Mesenchymal stem cell (in vitro differentiated cells and primary cell): ENCODE data around the gene TMEM190.
A peak's percentile ranks its signal among the peaks of the same experiment; 100 is the strongest.
"Not testable (repeated sequence)": the region's sequence is repeated elsewhere in the genome, so short reads cannot be mapped to it uniquely, and the experiment has no call there.

Experiments used
- DNase-seq: peaks from one replicate; pipeline ENCODE4 v3.0.0-alpha.2; 2013
- H2AFZ ChIP-seq: one replicate; pipeline ENCODE4 v1.6.1; 2013; ENCODE audit warnings: low read depth, mild to moderate bottlenecking, control low read depth, inconsistent platforms, low read length, moderate library complexity
- H2AK5ac ChIP-seq: 2 replicates; pipeline ENCODE4 v1.6.1; 2013; ENCODE audit warnings: low read length, moderate library complexity, mild to moderate bottlenecking, inconsistent platforms; ENCODE audit not compliant: severe bottlenecking
- H2BK120ac ChIP-seq: one replicate; pipeline ENCODE4 v1.6.1; 2013; ENCODE audit warnings: low read depth, mild to moderate bottlenecking, inconsistent platforms, low read length, moderate library complexity
- H2BK12ac ChIP-seq, 2 experiments: one replicate each; pipeline ENCODE4 v1.6.1; 2013; ENCODE audit warnings: inconsistent platforms in 2 of 2, low read length in 2 of 2, mild to moderate bottlenecking in 2 of 2, moderate library complexity in 2 of 2, control low read depth in 1 of 2
- H2BK15ac ChIP-seq: one replicate; pipeline ENCODE4 v1.6.1; 2013; ENCODE audit warnings: mild to moderate bottlenecking, low read depth, inconsistent platforms; ENCODE audit not compliant: poor library complexity, severe bottlenecking
- H2BK5ac ChIP-seq: 2 replicates; pipeline ENCODE4 v1.6.1; 2013; ENCODE audit warnings: low read depth, mild to moderate bottlenecking, low read length, control low read depth, inconsistent platforms; ENCODE audit not compliant: poor library complexity, severe bottlenecking
- H3K14ac ChIP-seq, 2 experiments: one replicate each; pipeline ENCODE4 v1.6.1; 2013; ENCODE audit warnings: inconsistent platforms in 2 of 2, low read length in 2 of 2, control low read depth in 1 of 2, mild to moderate bottlenecking in 1 of 2, moderate library complexity in 1 of 2
- H3K18ac ChIP-seq, 2 experiments: one replicate each; pipeline ENCODE4 v1.6.1; 2013; ENCODE audit warnings: inconsistent platforms in 2 of 2, low read length in 2 of 2, control low read depth in 1 of 2, low read depth in 1 of 2, mild to moderate bottlenecking in 1 of 2
- H3K23ac ChIP-seq, 2 experiments: one replicate each; pipeline ENCODE4 v1.6.1; 2013; ENCODE audit warnings: inconsistent platforms in 2 of 2, low read length in 2 of 2, mild to moderate bottlenecking in 2 of 2, moderate library complexity in 2 of 2, control low read depth in 1 of 2
- H3K27ac ChIP-seq: 2 replicates; pipeline ENCODE4 v1.5.1; 2013; ENCODE audit warnings: mild to moderate bottlenecking, moderate library complexity, low read length, control low read depth, inconsistent platforms; ENCODE audit not compliant: poor library complexity, severe bottlenecking
- H3K27me3 ChIP-seq, 2 experiments: 2 replicates each; pipeline versions ENCODE4 v1.6.1 to v1.7.0; 2013; ENCODE audit warnings: low read length in 2 of 2, mild to moderate bottlenecking in 2 of 2, moderate library complexity in 2 of 2, control low read depth in 1 of 2, inconsistent platforms in 1 of 2; ENCODE audit not compliant: control insufficient read depth in 1 of 2, insufficient read depth in 1 of 2
- H3K36me3 ChIP-seq, 2 experiments: 2 replicates each; pipeline versions ENCODE4 v1.6.1 to v1.7.0; 2013; ENCODE audit warnings: low read length in 2 of 2, control low read depth in 1 of 2, inconsistent platforms in 1 of 2, low read depth in 1 of 2, mild to moderate bottlenecking in 1 of 2; ENCODE audit not compliant: insufficient read depth in 2 of 2, control insufficient read depth in 1 of 2
- H3K4ac ChIP-seq, 2 experiments: one replicate each; pipeline ENCODE4 v1.6.1; 2013; ENCODE audit warnings: inconsistent platforms in 2 of 2, low read length in 2 of 2, mild to moderate bottlenecking in 2 of 2, moderate library complexity in 2 of 2, control low read depth in 1 of 2, low read depth in 1 of 2
- H3K4me1 ChIP-seq: 2 replicates; pipeline ENCODE4 v1.6.1; 2013; ENCODE audit warnings: low read depth, low read length, control low read depth; ENCODE audit not compliant: control insufficient read depth, insufficient read depth
- H3K4me2 ChIP-seq: 2 replicates; pipeline ENCODE4 v1.6.1; 2013; ENCODE audit warnings: low read length, mild to moderate bottlenecking, inconsistent platforms; ENCODE audit not compliant: poor library complexity, severe bottlenecking
- H3K4me3 ChIP-seq, 2 experiments: 2 replicates each; pipeline versions ENCODE4 v1.5.1 to v1.7.0; 2013; ENCODE audit warnings: low read length in 2 of 2, mild to moderate bottlenecking in 2 of 2, control low read depth in 1 of 2, low read depth in 1 of 2; ENCODE audit not compliant: insufficient read depth in 1 of 2
- H3K79me1 ChIP-seq: replicated peaks from 2 replicates; pipeline ENCODE4 v1.6.1; 2013; ENCODE audit warnings: mild to moderate bottlenecking, control low read depth, low read length, inconsistent platforms; ENCODE audit not compliant: poor library complexity, severe bottlenecking
- H3K9ac ChIP-seq: 2 replicates; pipeline ENCODE4 v1.7.0; 2013; ENCODE audit warnings: mild to moderate bottlenecking, low read length, moderate library complexity
- H3K9me3 ChIP-seq: 2 replicates; pipeline ENCODE4 v1.7.0; 2013; ENCODE audit warnings: mild to moderate bottlenecking, low read length; ENCODE audit not compliant: control insufficient read depth
- H4K8ac ChIP-seq: one replicate; pipeline ENCODE4 v1.6.1; 2013; ENCODE audit warnings: inconsistent platforms, mild to moderate bottlenecking, low read length, moderate library complexity
- H4K91ac ChIP-seq: one replicate; pipeline ENCODE4 v1.6.1; 2013; ENCODE audit warnings: mild to moderate bottlenecking, low read length, inconsistent platforms
- WGBS: methylation state at CpG from one replicate; pipeline ENCODE4 v1.1.7; 2013; ENCODE audit warnings: mixed read lengths; 5-methylcytosine and 5-hydroxymethylcytosine counted together

Gene TMEM190

DNA sequence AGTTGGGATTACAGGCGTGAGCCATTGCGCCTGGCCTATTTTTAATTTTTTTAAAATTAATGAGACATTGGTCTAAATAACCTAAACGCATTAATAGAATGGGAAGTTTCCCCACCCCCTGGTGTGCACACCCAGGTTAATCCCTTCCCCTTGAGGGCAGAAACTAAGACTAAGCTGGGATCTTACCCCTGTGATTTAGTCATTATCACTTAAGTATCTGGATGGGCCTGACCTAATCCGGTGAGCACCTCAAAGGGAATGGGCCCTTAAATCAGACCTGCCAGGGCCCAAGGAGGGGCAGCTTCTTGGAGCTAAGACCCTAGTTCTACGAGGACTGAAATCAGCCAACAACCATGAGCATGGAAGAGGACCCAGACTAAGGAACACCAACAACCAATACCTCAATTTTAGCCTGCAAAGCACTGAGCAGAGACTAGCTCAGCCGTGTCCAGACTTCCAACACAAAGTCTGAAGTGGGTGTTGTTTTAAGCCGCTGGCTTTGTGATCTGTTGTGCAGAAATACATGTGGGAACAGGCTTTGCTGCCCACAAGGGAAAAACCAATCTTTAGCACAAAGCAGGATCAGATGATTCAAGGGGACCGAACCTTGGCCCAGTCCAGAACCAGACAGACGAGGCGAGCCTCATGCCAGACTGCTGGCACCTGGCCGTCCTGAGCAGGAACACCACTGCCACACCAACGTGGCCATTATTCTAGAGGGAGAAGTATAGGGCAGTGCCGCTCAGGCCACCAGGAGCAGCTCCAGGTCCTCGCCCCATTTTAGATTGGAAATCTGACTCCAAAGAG is 23.9 kb downstream of the TMEM190 start:
- Histone ChIP-seq H3K4me1 (peaks cover 4% of the 10 kb centered on the region), H2AFZ (no peak overlapping the region), H2BK15ac (no peak overlapping the region), H4K91ac (peak overlapping the region; percentile 46), H2AK5ac (no peak overlapping the region), H3K23ac (no peak overlapping the region), H3K27me3 (no peaks in the 10 kb centered on the region), H3K9me3 (no peaks in the 10 kb centered on the region), H3K79me1 (peaks cover 9% of the 10 kb centered on the region), H3K18ac (no peak overlapping the region), H3K14ac (no peak overlapping the region), H3K4ac (no peak overlapping the region), H4K8ac (no peak overlapping the region), H3K27ac (no peak overlapping the region), H2BK120ac (no peak overlapping the region), H2BK12ac (no peak overlapping the region), H2BK5ac (no peak overlapping the region), H3K9ac (no peak overlapping the region), H3K36me3 (peaks cover 42 to 49% of the 10 kb centered on the region in 2 experiments), H3K4me2 (no peak overlapping the region), H3K4me3 (no peak overlapping the region)
- DNase-seq: no peak
- 92% methylated on average over 12 of the region's 14 CpGs for WGBS

DNA sequence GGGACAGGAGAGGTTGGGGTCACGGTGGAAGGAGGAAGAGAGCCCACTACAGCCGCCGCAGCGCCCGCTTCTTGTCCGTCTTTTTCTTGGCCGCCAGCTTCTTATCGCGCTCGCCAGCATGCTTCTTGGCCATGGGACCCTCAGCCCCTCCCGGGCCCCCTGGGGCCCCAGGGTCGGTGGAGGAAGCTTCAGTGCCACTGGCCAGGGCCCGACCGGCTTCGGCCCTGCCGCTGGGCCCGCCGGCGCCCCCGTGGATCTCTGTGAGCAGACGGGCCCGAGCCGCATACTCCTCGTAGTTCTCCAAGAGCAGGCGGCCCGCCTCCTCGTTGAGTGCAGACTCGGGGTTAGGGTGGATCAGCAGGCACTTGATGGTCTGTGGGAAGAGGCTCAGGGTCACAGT is 24.8 kb downstream of the TMEM190 start:
- H3K36me3 ChIP-seq: peaks cover 50 to 58% of the 10 kb centered on the region in 2 experiments
- WGBS: 89% methylated on average over 9 of the region's 28 CpGs
- not testable (repeated sequence) for H3K14ac ChIP-seq, H3K27me3 ChIP-seq, H3K79me1 ChIP-seq, H3K18ac ChIP-seq, H3K9ac ChIP-seq, H2BK120ac ChIP-seq, H2AK5ac ChIP-seq, H4K91ac ChIP-seq, H3K23ac ChIP-seq, H3K4me3 ChIP-seq, H3K4me2 ChIP-seq, H3K27ac ChIP-seq, H2BK5ac ChIP-seq, H3K9me3 ChIP-seq, H2BK15ac ChIP-seq, DNase-seq, H2AFZ ChIP-seq, H3K4ac ChIP-seq, H4K8ac ChIP-seq, H2BK12ac ChIP-seq
- peaks cover 12% of the 10 kb centered on the region for H3K4me1 ChIP-seq

DNA sequence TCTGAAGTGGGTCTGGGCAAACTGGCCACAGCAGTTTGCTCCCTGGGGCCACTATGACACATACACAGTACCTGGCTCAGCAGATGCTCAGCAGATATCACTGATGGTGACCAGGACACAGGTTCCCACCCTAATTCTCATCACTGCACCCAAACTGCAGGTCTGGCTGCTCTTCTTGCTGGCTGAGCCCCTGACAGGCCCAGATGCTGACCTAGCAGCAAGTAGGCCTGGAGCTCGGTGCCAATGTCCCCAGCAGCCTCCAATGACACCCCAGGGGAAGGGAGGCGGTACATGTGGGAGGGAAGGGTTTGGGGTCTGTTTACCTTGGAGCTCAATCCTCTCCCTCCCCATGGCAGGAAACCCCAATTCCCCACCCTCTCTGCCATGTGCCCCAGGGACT is 25.9 kb downstream of the TMEM190 start:
- no peak overlapping the region for H2BK15ac ChIP-seq
- H3K14ac ChIP-seq: no peak overlapping the region
- no peak overlapping the region for H2BK5ac ChIP-seq
- 100% methylated on average over 1 of the region's 2 CpGs for WGBS
- peaks cover 17% of the 10 kb centered on the region for H3K4me1 ChIP-seq
- peaks cover 9% of the 10 kb centered on the region for H3K79me1 ChIP-seq
- H2BK12ac ChIP-seq: no peak overlapping the region
- no peak overlapping the region for H2BK120ac ChIP-seq
- H3K27me3 ChIP-seq: no peaks in the 10 kb centered on the region
- H2AFZ ChIP-seq: no peak overlapping the region
- DNase-seq: no peak
- H4K8ac ChIP-seq: no peak overlapping the region
- no peak overlapping the region for H3K18ac ChIP-seq
- no peak overlapping the region for H4K91ac ChIP-seq
- H3K36me3 ChIP-seq: peaks cover 50 to 61% of the 10 kb centered on the region in 2 experiments
- no peak overlapping the region for H3K27ac ChIP-seq
- no peak overlapping the region for H2AK5ac ChIP-seq
- H3K23ac ChIP-seq: no peak overlapping the region
- H3K9ac ChIP-seq: no peak overlapping the region
- H3K4me2 ChIP-seq: no peak overlapping the region
- no peaks in the 10 kb centered on the region for H3K9me3 ChIP-seq
- H3K4ac ChIP-seq: no peak overlapping the region
- no peak overlapping the region for H3K4me3 ChIP-seq

DNA sequence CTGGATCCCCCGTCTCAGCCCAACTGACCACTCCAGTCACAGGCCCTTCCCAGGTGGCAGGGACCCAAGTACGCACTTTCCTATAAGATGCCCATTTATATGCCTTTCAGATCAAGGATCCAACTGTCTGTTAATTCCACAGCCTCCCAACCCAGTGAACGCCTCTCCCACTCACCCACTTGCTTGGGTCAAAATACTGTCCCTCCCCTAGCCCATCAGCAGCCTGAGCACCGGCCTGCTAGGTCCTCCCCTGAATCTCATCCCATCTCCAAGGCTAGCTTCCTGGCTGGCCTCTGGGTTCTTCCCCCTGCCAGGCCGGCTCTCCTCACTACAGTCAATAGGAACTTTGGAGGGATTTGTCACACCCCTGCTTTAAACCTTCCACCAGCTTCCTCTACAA is 29.0 kb downstream of the TMEM190 start:
- Histone ChIP-seq H3K4me3 (peak overlapping the region in 1 of 2 experiments; percentile 83), H3K14ac (no peak overlapping the region), H4K8ac (no peak overlapping the region), H3K4me1 (peaks cover 19% of the 10 kb centered on the region), H3K18ac (no peak overlapping the region), H2BK12ac (no peak overlapping the region), H3K4ac (no peak overlapping the region), H3K9me3 (no peaks in the 10 kb centered on the region), H4K91ac (no peak overlapping the region), H3K23ac (no peak overlapping the region), H3K4me2 (no peak overlapping the region), H2BK120ac (no peak overlapping the region), H3K9ac (peak overlapping the region; percentile 95), H3K27ac (no peak overlapping the region), H3K79me1 (peaks cover 9% of the 10 kb centered on the region), H2BK15ac (no peak overlapping the region), H2AK5ac (no peak overlapping the region), H2BK5ac (no peak overlapping the region), H2AFZ (no peak overlapping the region), H3K27me3 (no peaks in the 10 kb centered on the region), H3K36me3 (peaks cover 47 to 49% of the 10 kb centered on the region in 2 experiments)
- no peak for DNase-seq
- 93% methylated on average over 5 of the region's 5 CpGs for WGBS
